ENCODE data around the gene CHD9. TPM values are rescaled to one million over a fixed set of nuclear protein-coding genes. Genes with fewer than 3 reads are reported as not detected.

CHD9 gene
- total and polyA plus RNA-seq, 9 of the 15 experiments (the other 6 are each of a cell fraction or from before 2014, with no cell fraction given): 29.0 to 69.3 (median 40.6) TPM

DNA sequence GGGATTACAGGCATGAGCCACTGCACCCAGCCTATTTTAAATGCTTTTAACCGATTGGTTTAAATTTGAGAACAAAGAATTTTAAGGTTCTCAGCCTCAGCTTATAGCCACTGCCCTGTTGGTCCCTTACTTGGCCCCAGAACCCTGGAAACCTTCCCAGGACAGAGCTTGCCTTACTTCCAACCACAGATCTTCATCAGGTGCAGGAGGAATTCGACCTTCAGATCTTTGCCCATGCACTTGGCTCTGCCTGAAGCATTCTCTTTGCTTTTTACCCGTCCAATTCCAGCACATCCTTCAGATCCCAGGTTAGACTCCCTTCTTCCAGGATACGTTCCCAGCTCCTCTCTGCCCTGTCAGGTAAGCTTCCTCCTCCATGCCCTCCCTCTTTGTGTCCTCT, 27.7 kb downstream of the CHD9 start:
- in situ Hi-C loops (cut with MboI): no loop called here
- ATAC-seq (no peak), DNase-seq (ENCODE audit: extremely low read depth in 1 of 4, low spot score in 3 of 4) (no peak), FAIRE-seq (no peak)
- no peak overlapping the region for H3K27ac ChIP-seq (ENCODE audit: extremely low read depth, low read depth, low read length)
- BruUV-seq (replicated peaks): no TSS peak
- WGBS (ENCODE audit: insufficient coverage, low coverage, missing lambda C conversion rate): 48% methylated on average over 4 of the region's 4 CpGs
- no peak overlapping the region for H2AFZ ChIP-seq (ENCODE audit: low read depth, low read length)
- TF ChIP-seq ZNF780A (CRISPR knock-in tag; IDR thresholded peaks at IDR 0.05) (no peak), ATF7 (IDR thresholded peaks at IDR 0.05) (no peak), ZNF134 (CRISPR knock-in tag; conservative IDR thresholded peaks at IDR 0.05) (peak; percentile 75), SRSF9 (IDR thresholded peaks at IDR 0.05; ENCODE audit: borderline replicate concordance, low read depth, low read length) (no peak), SAFB (IDR thresholded peaks at IDR 0.05; ENCODE audit: borderline replicate concordance, low read depth, low read length) (no peak), SIN3B (IDR thresholded peaks at IDR 0.05; ENCODE audit: low read depth) (no peak), RNF219 (CRISPR knock-in tag; IDR thresholded peaks at IDR 0.05) (no peak), GTF2A2 (tag; IDR thresholded peaks at IDR 0.05) (no peak)
- ChIA-PET CTCF (ENCODE audit: low intra/inter-chr PET ratio) (no interaction called here), POLR2A (interaction anchor here (1.0 to 1.9 kb wide), 3 partner anchors 10 to 47 kb away, joined by 4 to 6 read pairs (median 4); no protein-coding TSS in a partner anchor)
- no peaks in the 10 kb centered on the region; the same call in 1 of the 2 replicates for H3K9me3 ChIP-seq (replicated peaks; ENCODE audit: control insufficient read depth, insufficient read depth, low read depth, low read length)
- H3K79me2 ChIP-seq (ENCODE audit: control insufficient read depth, insufficient read depth, low read length): peaks cover 79% of the 10 kb centered on the region
- intact Hi-C loops (cut with micrococcal nuclease): no loop called here
- H3K9me1 ChIP-seq (ENCODE audit: control insufficient read depth, insufficient read depth, low read length): no peaks in the 10 kb centered on the region
- peak overlapping the region; percentile 4; the same call in 1 of the 2 replicates for H3K4me2 ChIP-seq (ENCODE audit: insufficient read depth, low read length)
- no peaks in the 10 kb centered on the region for H3K27me3 ChIP-seq (ENCODE audit: control insufficient read depth in 2 of 2, insufficient read depth in 2 of 2, low read length in 2 of 2)
- H3K4me3 ChIP-seq: no peak overlapping the region
- peaks cover 5 to 59% of the 10 kb centered on the region in 2 experiments; a peak in 3 of 5 replicates for H3K4me1 ChIP-seq (replicated peaks in 1 of 2; ENCODE audit: control insufficient read depth in 2 of 2, insufficient read depth in 2 of 2, low read length in 2 of 2)
- no peaks in the 10 kb centered on the region; the same call in 1 of the 2 replicates for H4K20me1 ChIP-seq (replicated peaks; ENCODE audit: control insufficient read depth, insufficient read depth, low read length)
- H3K9ac ChIP-seq (ENCODE audit: insufficient read depth in 1 of 2, low read depth in 2 of 2, low read length in 2 of 2): no peak overlapping the region
- H3K36me3 ChIP-seq (ENCODE audit: control insufficient read depth, insufficient read depth, low read length): peaks cover 18% of the 10 kb centered on the region; the same call in 2 of the 3 replicates
